ENCODE results near the gene PDE2A. TPM values are rescaled to one million over a fixed set of nuclear protein-coding genes. Genes with fewer than 3 reads are reported as not detected.
A peak's percentile ranks its signal among the peaks of the same experiment; 100 is the strongest.

The PDE2A gene
- total RNA-seq, 1 experiment from 2014 or later: 0.74 TPM

- intact Hi-C loops (cut with micrococcal nuclease; ENCODE audit: unreplicated experiment) (no loop called here), in situ Hi-C loops (cut with HindIII; ENCODE audit: low pct_unique_long_range_greater_than_20kb, low sequenced_read_pairs) (no loop called here)
- POLR2A ChIA-PET: no interaction called here
- Histone ChIP-seq H3K27me3 (ENCODE audit: control insufficient read depth, insufficient read depth, low read length) (no peaks in the 10 kb centered on the region; the same call in 1 of the 2 replicates), H3K4me1 (ENCODE audit: control insufficient read depth, insufficient read depth, low read length) (no peaks in the 10 kb centered on the region), H3K27ac (ENCODE audit: low read length) (no peak overlapping the region), H3K4me3 (ENCODE audit: low read depth in 2 of 2, low read length in 2 of 2) (no peak overlapping the region), H3K9me3 (ENCODE audit: control insufficient read depth, insufficient read depth, low read depth, low read length) (no peaks in the 10 kb centered on the region), H3K36me3 (ENCODE audit: control insufficient read depth, insufficient read depth, low read length) (no peaks in the 10 kb centered on the region)
- BruUV-seq (replicated peaks): no TSS peak
- TF ChIP-seq REST (IDR thresholded peaks at IDR 0.05; ENCODE audit: insufficient read depth in 1 of 2, low read depth in 2 of 2, low read length in 1 of 2): no peak
- no peak for TF ChIP-seq POLR2AphosphoS5 (IDR thresholded peaks at IDR 0.05; ENCODE audit: low read depth, low read length)
- no peak for TF ChIP-seq CTCF (IDR thresholded peaks at IDR 0.05)
- no peak for TF ChIP-seq SIN3A (IDR thresholded peaks at IDR 0.05; ENCODE audit: borderline replicate concordance, insufficient read depth, low read depth, low read length)
- TF ChIP-seq TCF7L2 (IDR thresholded peaks at IDR 0.05; ENCODE audit: low read depth, low read length): no peak
- ATAC-seq (peak; percentile 33; the same call in 1 of the 2 replicates), DNase-seq (ENCODE audit: low read depth, low spot score) (no peak)
- CTCF ChIA-PET: interaction anchor here (0.5 to 1.2 kb wide), 2 partner anchors 24 to 31 kb away, joined by 3 read pairs; no protein-coding TSS in a partner anchor
Observed at GRCh38 chr11:72630104-72630852, 43.9 kb downstream of the PDE2A start.

GRCh38 chr11:72629266-72629665 is 45.0 kb downstream of the PDE2A start:
- BruUV-seq (replicated peaks): no TSS peak
- H3K36me3 ChIP-seq (ENCODE audit: control insufficient read depth, insufficient read depth, low read length): no peaks in the 10 kb centered on the region
- H3K27me3 ChIP-seq (ENCODE audit: control insufficient read depth, insufficient read depth, low read length): no peaks in the 10 kb centered on the region
- in situ Hi-C loops (cut with HindIII; ENCODE audit: low pct_unique_long_range_greater_than_20kb, low sequenced_read_pairs): no loop called here
- intact Hi-C loops (cut with micrococcal nuclease; ENCODE audit: unreplicated experiment): no loop called here
- no peaks in the 10 kb centered on the region for H3K4me1 ChIP-seq (ENCODE audit: control insufficient read depth, insufficient read depth, low read length)
- H3K9me3 ChIP-seq (ENCODE audit: control insufficient read depth, insufficient read depth, low read depth, low read length): no peaks in the 10 kb centered on the region
- ATAC-seq (no peak), DNase-seq (ENCODE audit: low read depth, low spot score) (no peak)
- no peak overlapping the region for H3K27ac ChIP-seq (ENCODE audit: low read length)
- ChIA-PET POLR2A (no interaction called here), CTCF (no interaction called here)
- TF ChIP-seq SIN3A (IDR thresholded peaks at IDR 0.05; ENCODE audit: borderline replicate concordance, insufficient read depth, low read depth, low read length): no peak
- TF ChIP-seq CTCF (IDR thresholded peaks at IDR 0.05): no peak
- no peak for TF ChIP-seq POLR2AphosphoS5 (IDR thresholded peaks at IDR 0.05; ENCODE audit: low read depth, low read length)
- no peak for TF ChIP-seq REST (IDR thresholded peaks at IDR 0.05; ENCODE audit: insufficient read depth in 1 of 2, low read depth in 2 of 2, low read length in 1 of 2)
- TF ChIP-seq TCF7L2 (IDR thresholded peaks at IDR 0.05; ENCODE audit: low read depth, low read length): no peak
- H3K4me3 ChIP-seq (ENCODE audit: low read depth in 2 of 2, low read length in 2 of 2): no peak overlapping the region

Data from Panc1 (cell line).